ENCODE measurements around the gene APRT. TPM values are rescaled to one million over a fixed set of nuclear protein-coding genes. Genes with fewer than 3 reads are reported as not detected.

Gene APRT
- total and polyA plus RNA-seq, 9 of the 15 experiments (the other 6 are each of a cell fraction or from before 2014, with no cell fraction given): 41.7 to 409 (median 146) TPM

DNA sequence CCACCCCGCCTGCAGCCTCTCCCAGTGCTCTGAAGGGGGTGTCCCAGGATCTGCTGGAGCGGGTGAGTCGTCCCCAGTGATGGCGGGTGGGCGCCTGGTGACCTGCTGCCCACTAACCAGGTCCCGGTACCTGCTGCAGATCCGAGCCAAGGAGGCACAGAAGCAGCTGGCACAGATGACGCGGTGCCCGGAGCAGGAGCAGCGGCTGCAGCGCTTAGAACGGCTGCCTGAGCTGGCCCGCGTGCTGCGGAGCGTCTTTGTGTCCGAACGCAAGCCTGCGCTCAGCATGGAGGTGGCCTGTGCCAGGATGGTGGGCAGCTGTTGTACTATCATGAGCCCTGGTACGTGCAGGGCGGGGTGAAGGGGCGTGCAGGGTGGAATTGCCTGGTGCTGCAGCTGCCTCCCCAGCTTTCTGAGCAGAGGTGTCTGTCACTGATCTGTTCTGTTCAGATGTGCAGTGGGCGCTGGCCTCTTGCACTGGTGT is 4.5 kb downstream of the APRT start (continued):
- TF ChIP-seq, protein P1, sequence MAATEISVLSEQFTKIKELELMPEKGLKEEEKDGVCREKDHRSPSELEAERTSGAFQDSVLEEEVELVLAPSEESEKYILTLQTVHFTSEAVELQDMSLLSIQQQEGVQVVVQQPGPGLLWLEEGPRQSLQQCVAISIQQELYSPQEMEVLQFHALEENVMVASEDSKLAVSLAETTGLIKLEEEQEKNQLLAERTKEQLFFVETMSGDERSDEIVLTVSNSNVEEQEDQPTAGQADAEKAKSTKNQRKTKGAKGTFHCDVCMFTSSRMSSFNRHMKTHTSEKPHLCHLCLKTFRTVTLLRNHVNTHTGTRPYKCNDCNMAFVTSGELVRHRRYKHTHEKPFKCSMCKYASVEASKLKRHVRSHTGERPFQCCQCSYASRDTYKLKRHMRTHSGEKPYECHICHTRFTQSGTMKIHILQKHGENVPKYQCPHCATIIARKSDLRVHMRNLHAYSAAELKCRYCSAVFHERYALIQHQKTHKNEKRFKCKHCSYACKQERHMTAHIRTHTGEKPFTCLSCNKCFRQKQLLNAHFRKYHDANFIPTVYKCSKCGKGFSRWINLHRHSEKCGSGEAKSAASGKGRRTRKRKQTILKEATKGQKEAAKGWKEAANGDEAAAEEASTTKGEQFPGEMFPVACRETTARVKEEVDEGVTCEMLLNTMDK (IDR thresholded peaks at IDR 0.05; ENCODE audit: borderline replicate concordance, insufficient read depth, low read depth, low read length, poor library complexity, severe bottlenecking): no peak
- TF ChIP-seq PCBP1 (IDR thresholded peaks at IDR 0.05; ENCODE audit: low read depth, low read length, poor library complexity, severe bottlenecking) (peak; percentile 38), CBX8 (IDR thresholded peaks at IDR 0.05; ENCODE audit: borderline replicate concordance, extremely low read depth, low read depth, low read length, poor library complexity, severe bottlenecking) (no peak), POLR2G (IDR thresholded peaks at IDR 0.05; ENCODE audit: low read depth, low read length) (peak; percentile 70), SUPT5H (IDR thresholded peaks at IDR 0.05) (peak; percentile 48), RBFOX2 (IDR thresholded peaks at IDR 0.05; ENCODE audit: low read depth, low read length) (peak; percentile 64), MTA3 (IDR thresholded peaks at IDR 0.05; ENCODE audit: borderline replicate concordance) (no peak), POLR2A (conservative IDR thresholded peaks at IDR 0.05) (peak; percentile 28; the same call in 1 of the 2 replicates), HNRNPL (IDR thresholded peaks at IDR 0.05; ENCODE audit: low read depth, low read length) (peak; percentile 75; the same call in 1 of the 2 replicates), KLF10 (CRISPR knock-in tag; IDR thresholded peaks at IDR 0.05) (no peak), PTBP1 (IDR thresholded peaks at IDR 0.05; ENCODE audit: low read depth, low read length) (0 out of 2 replicates have a peak, but pooled peaks have one; percentile 22)
- TF ChIP-seq, protein P2, sequence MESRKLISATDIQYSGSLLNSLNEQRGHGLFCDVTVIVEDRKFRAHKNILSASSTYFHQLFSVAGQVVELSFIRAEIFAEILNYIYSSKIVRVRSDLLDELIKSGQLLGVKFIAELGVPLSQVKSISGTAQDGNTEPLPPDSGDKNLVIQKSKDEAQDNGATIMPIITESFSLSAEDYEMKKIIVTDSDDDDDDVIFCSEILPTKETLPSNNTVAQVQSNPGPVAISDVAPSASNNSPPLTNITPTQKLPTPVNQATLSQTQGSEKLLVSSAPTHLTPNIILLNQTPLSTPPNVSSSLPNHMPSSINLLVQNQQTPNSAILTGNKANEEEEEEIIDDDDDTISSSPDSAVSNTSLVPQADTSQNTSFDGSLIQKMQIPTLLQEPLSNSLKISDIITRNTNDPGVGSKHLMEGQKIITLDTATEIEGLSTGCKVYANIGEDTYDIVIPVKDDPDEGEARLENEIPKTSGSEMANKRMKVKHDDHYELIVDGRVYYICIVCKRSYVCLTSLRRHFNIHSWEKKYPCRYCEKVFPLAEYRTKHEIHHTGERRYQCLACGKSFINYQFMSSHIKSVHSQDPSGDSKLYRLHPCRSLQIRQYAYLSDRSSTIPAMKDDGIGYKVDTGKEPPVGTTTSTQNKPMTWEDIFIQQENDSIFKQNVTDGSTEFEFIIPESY (CRISPR knock-in tag; IDR thresholded peaks at IDR 0.05): peak; percentile 79; the same call in 1 of the 2 replicates
- TF ChIP-seq, protein P3, sequence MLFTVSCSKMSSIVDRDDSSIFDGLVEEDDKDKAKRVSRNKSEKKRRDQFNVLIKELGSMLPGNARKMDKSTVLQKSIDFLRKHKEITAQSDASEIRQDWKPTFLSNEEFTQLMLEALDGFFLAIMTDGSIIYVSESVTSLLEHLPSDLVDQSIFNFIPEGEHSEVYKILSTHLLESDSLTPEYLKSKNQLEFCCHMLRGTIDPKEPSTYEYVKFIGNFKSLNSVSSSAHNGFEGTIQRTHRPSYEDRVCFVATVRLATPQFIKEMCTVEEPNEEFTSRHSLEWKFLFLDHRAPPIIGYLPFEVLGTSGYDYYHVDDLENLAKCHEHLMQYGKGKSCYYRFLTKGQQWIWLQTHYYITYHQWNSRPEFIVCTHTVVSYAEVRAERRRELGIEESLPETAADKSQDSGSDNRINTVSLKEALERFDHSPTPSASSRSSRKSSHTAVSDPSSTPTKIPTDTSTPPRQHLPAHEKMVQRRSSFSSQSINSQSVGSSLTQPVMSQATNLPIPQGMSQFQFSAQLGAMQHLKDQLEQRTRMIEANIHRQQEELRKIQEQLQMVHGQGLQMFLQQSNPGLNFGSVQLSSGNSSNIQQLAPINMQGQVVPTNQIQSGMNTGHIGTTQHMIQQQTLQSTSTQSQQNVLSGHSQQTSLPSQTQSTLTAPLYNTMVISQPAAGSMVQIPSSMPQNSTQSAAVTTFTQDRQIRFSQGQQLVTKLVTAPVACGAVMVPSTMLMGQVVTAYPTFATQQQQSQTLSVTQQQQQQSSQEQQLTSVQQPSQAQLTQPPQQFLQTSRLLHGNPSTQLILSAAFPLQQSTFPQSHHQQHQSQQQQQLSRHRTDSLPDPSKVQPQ (CRISPR knock-in tag; IDR thresholded peaks at IDR 0.05; ENCODE audit: borderline replicate concordance): no peak
- TF ChIP-seq, protein P4, sequence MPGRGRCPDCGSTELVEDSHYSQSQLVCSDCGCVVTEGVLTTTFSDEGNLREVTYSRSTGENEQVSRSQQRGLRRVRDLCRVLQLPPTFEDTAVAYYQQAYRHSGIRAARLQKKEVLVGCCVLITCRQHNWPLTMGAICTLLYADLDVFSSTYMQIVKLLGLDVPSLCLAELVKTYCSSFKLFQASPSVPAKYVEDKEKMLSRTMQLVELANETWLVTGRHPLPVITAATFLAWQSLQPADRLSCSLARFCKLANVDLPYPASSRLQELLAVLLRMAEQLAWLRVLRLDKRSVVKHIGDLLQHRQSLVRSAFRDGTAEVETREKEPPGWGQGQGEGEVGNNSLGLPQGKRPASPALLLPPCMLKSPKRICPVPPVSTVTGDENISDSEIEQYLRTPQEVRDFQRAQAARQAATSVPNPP (IDR thresholded peaks at IDR 0.05; ENCODE audit: borderline replicate concordance, insufficient read depth, insufficient read length): no peak
